Heart left ventricle (tissue), 16 donors: ENCODE data around the gene SLC39A13. TPM values are rescaled to one million over a fixed set of nuclear protein-coding genes. Genes with fewer than 3 reads are reported as not detected.

Experiments used
- ATAC-seq, 4 donors: fragments of 200-7000 bp; cut with Tn5 transposase; one replicate each; pipeline ENCODE4 v1.9.1; 2020 to 2022; ENCODE audit warnings: moderate library complexity in 4 of 4, mild to moderate bottlenecking in 3 of 4, moderate number of reproducible peaks in 1 of 4
- DNase-seq, 5 donors: peaks; one replicate each; pipeline ENCODE4 v3.0.0-alpha.2; 2020
- H3K27ac ChIP-seq, 12 donors: fragments of 200-600 bp; sonication (generic) in 4 of 12; one replicate each; pipeline versions ENCODE4 v1.5.0 to v1.8.0; 2016 to 2022; ENCODE audit warnings: mild to moderate bottlenecking in 2 of 12
- H3K27me3 ChIP-seq, 9 donors: fragments of 200-600 bp; sonication (generic) in 2 of 9; one replicate each; pipeline versions ENCODE4 v1.5.1 to v1.8.0; 2016 to 2022; ENCODE audit warnings: mild to moderate bottlenecking in 3 of 9
- H3K36me3 ChIP-seq, 9 donors: fragments of 200-600 bp; sonication (generic) in 2 of 9; one replicate each; pipeline versions ENCODE4 v1.5.0 to v1.8.0; 2018 to 2022; ENCODE audit warnings: mild to moderate bottlenecking in 2 of 9
- H3K4me1 ChIP-seq, 12 donors: fragments of 200-600 bp; sonication (generic) in 4 of 12; one replicate each; pipeline versions ENCODE4 v1.5.0 to v1.8.0; 2016 to 2022; ENCODE audit warnings: mild to moderate bottlenecking in 3 of 12
- H3K4me3 ChIP-seq, 12 donors: fragments of 200-600 bp; sonication (generic) in 4 of 12; one replicate each; pipeline versions ENCODE4 v1.5.0 to v1.8.0; 2017 to 2022; ENCODE audit warnings: mild to moderate bottlenecking in 9 of 12, moderate library complexity in 4 of 12
- H3K9me3 ChIP-seq, 12 donors: fragments of 200-600 bp; sonication (generic) in 4 of 12; one replicate each; pipeline versions ENCODE4 v1.5.0 to v1.8.0; 2016 to 2022; ENCODE audit warnings: mild to moderate bottlenecking in 1 of 12
- POLR2A ChIP-seq, 2 donors: fragments of 450-650 bp; IDR thresholded peaks; one replicate each; pipeline ENCODE4 v1.6.1; 2017; ENCODE audit warnings: antibody characterized with exemption in 2 of 2, mild to moderate bottlenecking in 2 of 2, moderate library complexity in 2 of 2
- whole genome bisulfite sequencing, 4 donors: extraction: QIAGEN DNeasy Blood & Tissue Kit in 2 of 4; methylation state at CpG; one replicate each; pipeline versions ENCODE4 v1.1.5 to v1.1.7; 2013 to 2018; 5-methylcytosine and 5-hydroxymethylcytosine counted together
- intact Hi-C, 10 donors: fragments of 100-400 bp; cut with DNase I; formaldehyde crosslinking; loops; one replicate each; pipeline versions ENCODE4 v1.11.1 to v1.14.2; 2022
- microRNA-seq, 4 donors: library from miRNA; unstranded; fragments of <30 nt; microRNA quantifications; one replicate each; pipeline versions ENCODE4 to v1.2.0, GENCODE V29; 2017 to 2020
- polyA plus RNA-seq, 2 donors: library from polyadenylated mRNA; stranded (reverse); fragments of 200-250 nt; gene quantifications; one replicate each; pipeline ENCODE4 v1.2.3, GENCODE V29; 2013
- total RNA-seq, 9 donors: library from RNA; depleted of rRNA in 2 of 9; stranded (reverse); fragments of >200 nt in 2 of 9; fragmentation: NEBNext Ultra II Directional in 3 of 9; extraction: Animal tissue kit (Norgen Biotek cat#: 25700) in 3 of 9; gene quantifications; one replicate each; pipeline versions ENCODE4 v1.1.0 to v1.2.4, GENCODE V29; 2016 to 2023
- TF ChIP-seq, protein P1 (sequence below), 12 donors: fragments of 200-600 bp; sonication (generic) in 4 of 12; IDR thresholded peaks; one replicate each; pipeline versions ENCODE4 v1.5.0 to v1.8.0; 2018 to 2022; ENCODE audit warnings: antibody characterized with exemption in 12 of 12, mild to moderate bottlenecking in 5 of 12
- donor health status: ischemic (EF 13 %, LVEDD 7.1; RV severe dilation, severe dysfunction).
- donor health status: healthy with polysubstance abuse.
- donor health status: DM: no; HTN: yes; CAD: no.
- donor health status: DM: no; HTN: no; CAD: no.
- donor health status: ischemic (EF 25% LVEDD 6.9; RV normal size, moderate dysfunction).
- donor health status: ischemic (EF 25% LVEDD 5.7; RV mildly dilated, moderate dysfunction).
- donor health status: healthy.
- donor health status: DM: yes; HTN: yes; CAD: no.
- donor health status: ischemic (EF 35%, LVEDD 5.7; RV mildly dilated, moderate dysfunction).
- donor health status: nonischemic (EF 11% LVEDD 7.7; RV severe dilation, severe dysfunction).
- donor health status: DM: yes; HTN: yes; CAD: no.
- donor health status: PGD.
- donor health status: ischemic (EF 29% LVEDD 5.4; RV normal size, mild dysfunction).
- donor health status: nonischemic (EF 23%, LVEDD 6.1; RV moderate dilation, normal function).

The SLC39A13 gene
- total and polyA plus RNA-seq, 11 donors, result 33.5 to 97.3 (median 48.1) TPM

DNA sequence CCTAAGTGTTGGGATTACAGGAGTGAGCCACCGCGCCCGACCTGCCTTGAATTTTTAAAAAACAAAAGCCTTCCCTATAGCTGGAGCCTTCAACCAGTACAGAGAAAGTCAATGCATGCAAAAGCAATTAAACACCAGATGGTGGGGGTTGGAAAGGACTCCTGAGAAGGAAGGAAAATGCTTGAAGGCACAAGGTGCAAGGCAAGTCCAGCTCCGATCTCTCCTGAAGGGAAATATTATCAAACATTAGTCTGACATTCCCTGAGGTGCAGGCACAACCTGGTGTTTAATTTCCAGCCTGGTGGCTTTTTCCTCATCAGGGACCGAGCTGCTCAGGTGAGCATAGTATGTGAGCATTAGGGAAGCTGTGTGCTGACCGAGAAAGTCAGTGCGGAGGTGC, 53.5 kb downstream of the SLC39A13 start:
- no peaks in the 10 kb centered on the region for H3K27me3 ChIP-seq
- no peak overlapping the region for H3K27ac ChIP-seq
- no peaks in the 10 kb centered on the region for H3K9me3 ChIP-seq
- TF ChIP-seq POLR2A (IDR thresholded peaks at IDR 0.05), result no peak
- TF ChIP-seq, protein P1, sequence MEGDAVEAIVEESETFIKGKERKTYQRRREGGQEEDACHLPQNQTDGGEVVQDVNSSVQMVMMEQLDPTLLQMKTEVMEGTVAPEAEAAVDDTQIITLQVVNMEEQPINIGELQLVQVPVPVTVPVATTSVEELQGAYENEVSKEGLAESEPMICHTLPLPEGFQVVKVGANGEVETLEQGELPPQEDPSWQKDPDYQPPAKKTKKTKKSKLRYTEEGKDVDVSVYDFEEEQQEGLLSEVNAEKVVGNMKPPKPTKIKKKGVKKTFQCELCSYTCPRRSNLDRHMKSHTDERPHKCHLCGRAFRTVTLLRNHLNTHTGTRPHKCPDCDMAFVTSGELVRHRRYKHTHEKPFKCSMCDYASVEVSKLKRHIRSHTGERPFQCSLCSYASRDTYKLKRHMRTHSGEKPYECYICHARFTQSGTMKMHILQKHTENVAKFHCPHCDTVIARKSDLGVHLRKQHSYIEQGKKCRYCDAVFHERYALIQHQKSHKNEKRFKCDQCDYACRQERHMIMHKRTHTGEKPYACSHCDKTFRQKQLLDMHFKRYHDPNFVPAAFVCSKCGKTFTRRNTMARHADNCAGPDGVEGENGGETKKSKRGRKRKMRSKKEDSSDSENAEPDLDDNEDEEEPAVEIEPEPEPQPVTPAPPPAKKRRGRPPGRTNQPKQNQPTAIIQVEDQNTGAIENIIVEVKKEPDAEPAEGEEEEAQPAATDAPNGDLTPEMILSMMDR (IDR thresholded peaks at IDR 0.05), result no peak
- peaks cover 2 to 24% (median 16%) of the 10 kb centered on the region in 12 donors for H3K4me1 ChIP-seq
- intact Hi-C loops, result loop anchor here in 2 of 10 donors (10.0 kb wide), 1 partner anchor 153 kb away; no protein-coding TSS in a partner anchor
- H3K4me3 ChIP-seq, result no peak overlapping the region
- ATAC-seq, result no peak
- DNase-seq, result no peak
- WGBS, 4 donors, result 95 to 99% (median 97%) methylated on average over 7 of the region's 7 CpGs
- H3K36me3 ChIP-seq, result peaks cover 0 to 46% (median 10%) of the 10 kb centered on the region in 9 donors

DNA sequence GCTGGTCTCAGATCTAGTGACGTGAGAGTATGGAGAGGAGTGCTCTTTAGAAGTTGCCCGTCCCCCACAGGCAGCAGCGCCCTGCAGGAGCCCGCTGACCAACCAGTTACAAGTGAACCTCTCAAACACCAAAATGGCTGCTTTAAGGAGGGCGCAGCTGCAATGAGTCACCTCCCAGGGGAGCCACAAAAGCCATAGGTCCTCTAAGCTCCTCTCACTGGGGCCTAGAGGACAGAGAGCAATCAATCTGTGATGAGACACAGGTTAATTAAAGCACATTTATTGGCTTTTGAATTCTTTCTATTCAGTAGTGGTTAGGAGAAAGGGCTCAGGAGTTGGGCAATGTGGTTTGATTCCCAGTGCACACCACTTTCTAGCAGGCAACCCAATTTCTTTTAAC, 56.1 kb downstream of the SLC39A13 start:
- Histone ChIP-seq H3K4me1 (peaks cover 3 to 49% (median 31%) of the 10 kb centered on the region in 12 donors), H3K27me3 (no peaks in the 10 kb centered on the region), H3K4me3 (no peak overlapping the region), H3K9me3 (no peaks in the 10 kb centered on the region), H3K36me3 (peaks cover 0 to 52% (median 28%) of the 10 kb centered on the region in 9 donors), H3K27ac (no peak overlapping the region)
- TF ChIP-seq, protein P1 (IDR thresholded peaks at IDR 0.05), result no peak
- no peak for TF ChIP-seq POLR2A (IDR thresholded peaks at IDR 0.05)
- 91 to 95% (median 92%) methylated on average over 5 of the region's 5 CpGs for WGBS, 4 donors
- no peak for ATAC-seq
- intact Hi-C loops, result loop anchor here in 2 of 10 donors (10.0 kb wide), 1 partner anchor 150 kb away; no protein-coding TSS in a partner anchor
- no peak for DNase-seq

Small RNA genes within 50 kb of the gene (microRNA-seq; reads per million reads assigned to microRNA genes)
- gene MIR4487, result 0 reads per million in 4 donors

Other genes with a start within 250 kb of the SLC39A13 start
- 10 to 100 TPM; 47.5 to 96.1 (median 61.3) TPM for gene ARFGAP2, start 231.7 kb upstream of the SLC39A13 start, total RNA-seq
- gene ARFGAP2, start 231.7 kb upstream of the SLC39A13 start, polyA plus RNA-seq, result 10 to 100 TPM; 49.7 to 79.1 TPM
- gene PACSIN3, start 222.2 kb upstream of the SLC39A13 start, total RNA-seq, result 100 to 1,000 TPM; 127 to 330 (median 211) TPM
- 100 to 1,000 TPM; 123 to 282 TPM for gene PACSIN3, start 222.2 kb upstream of the SLC39A13 start, polyA plus RNA-seq
- 10 to 100 TPM in 4 of 9 donors, 1 to 10 TPM in 5; 8.0 to 28.5 (median 9.7) TPM for gene DDB2, start 193.6 kb upstream of the SLC39A13 start, total RNA-seq
- 10 to 100 TPM in 1 of 2 donors, 1 to 10 TPM in 1; 8.1 to 11.7 TPM for gene DDB2, start 193.6 kb upstream of the SLC39A13 start, polyA plus RNA-seq
- 10 to 100 TPM; 18.0 to 60.4 (median 26.6) TPM for gene ACP2, start 159.8 kb upstream of the SLC39A13 start, total RNA-seq
- gene ACP2, start 159.8 kb upstream of the SLC39A13 start, polyA plus RNA-seq, result 10 to 100 TPM; 25.3 to 44.7 TPM
- gene NR1H3, start 150.6 kb upstream of the SLC39A13 start, total RNA-seq, result 10 to 100 TPM in 5 of 9 donors, 1 to 10 TPM in 4; 3.9 to 38.5 (median 11.9) TPM
- gene NR1H3, start 150.6 kb upstream of the SLC39A13 start, polyA plus RNA-seq, result 10 to 100 TPM; 11.4 to 17.5 TPM
- gene MADD, start 138.5 kb upstream of the SLC39A13 start, total RNA-seq, result 10 to 100 TPM; 30.1 to 60.6 (median 42.0) TPM
- 10 to 100 TPM; 22.6 to 37.5 TPM for gene MADD, start 138.5 kb upstream of the SLC39A13 start, polyA plus RNA-seq
- gene MYBPC3, start 55.9 kb upstream of the SLC39A13 start, total RNA-seq, result 1,000 to 10,000 TPM; 1,340 to 3,074 (median 2,074) TPM
- gene MYBPC3, start 55.9 kb upstream of the SLC39A13 start, polyA plus RNA-seq, result 1,000 to 10,000 TPM in 1 of 2 donors, 100 to 1,000 TPM in 1; 425 to 1,204 TPM
- 10 to 100 TPM in 4 of 9 donors, 1 to 10 TPM in 5; 2.8 to 78.9 (median 8.5) TPM for gene SPI1, start 30.0 kb upstream of the SLC39A13 start, total RNA-seq
- 1 to 10 TPM; 4.3 to 7.7 TPM for gene SPI1, start 30.0 kb upstream of the SLC39A13 start, polyA plus RNA-seq
- 100 to 1,000 TPM; 121 to 215 (median 151) TPM for gene PSMC3, start 17.8 kb downstream of the SLC39A13 start, total RNA-seq
- gene PSMC3, start 17.8 kb downstream of the SLC39A13 start, polyA plus RNA-seq, result 100 to 1,000 TPM; 195 to 258 TPM
- 1 to 10 TPM; 1.4 to 6.5 (median 3.6) TPM for gene RAPSN, start 40.5 kb downstream of the SLC39A13 start, total RNA-seq
- gene RAPSN, start 40.5 kb downstream of the SLC39A13 start, polyA plus RNA-seq, result 1 to 10 TPM in 1 of 2 donors, under 1 TPM in 1; 0.43 to 2.2 TPM
- gene CELF1, start 144.5 kb downstream of the SLC39A13 start, total RNA-seq, result 100 to 1,000 TPM in 2 of 9 donors, 10 to 100 TPM in 7; 63.3 to 111 (median 88.6) TPM
- 10 to 100 TPM; 27.3 to 65.2 TPM for gene CELF1, start 144.5 kb downstream of the SLC39A13 start, polyA plus RNA-seq
- 10 to 100 TPM; 17.4 to 77.4 (median 22.7) TPM for gene PTPMT1, start 157.0 kb downstream of the SLC39A13 start, total RNA-seq
- gene PTPMT1, start 157.0 kb downstream of the SLC39A13 start, polyA plus RNA-seq, result 10 to 100 TPM; 37.2 to 50.8 TPM
- gene KBTBD4, start 170.4 kb downstream of the SLC39A13 start, total RNA-seq, result 10 to 100 TPM; 10.7 to 23.7 (median 15.7) TPM
- 10 to 100 TPM in 1 of 2 donors, 1 to 10 TPM in 1; 5.0 to 12.8 TPM for gene KBTBD4, start 170.4 kb downstream of the SLC39A13 start, polyA plus RNA-seq
- 100 to 1,000 TPM; 134 to 310 (median 236) TPM for gene NDUFS3, start 170.5 kb downstream of the SLC39A13 start, total RNA-seq
- gene NDUFS3, start 170.5 kb downstream of the SLC39A13 start, polyA plus RNA-seq, result 100 to 1,000 TPM; 222 to 478 TPM
- 1 to 10 TPM in 1 of 9 donors, under 1 TPM in 5, not detected in 3; 0.21 to 1.3 (median 0.39) TPM for gene FAM180B, start 178.1 kb downstream of the SLC39A13 start, total RNA-seq
- under 1 TPM in 1 of 2 donors, not detected in 1; 0.15 TPM for gene FAM180B, start 178.1 kb downstream of the SLC39A13 start, polyA plus RNA-seq
- gene C1QTNF4, start 185.8 kb downstream of the SLC39A13 start, total RNA-seq, result 1 to 10 TPM in 2 of 9 donors, under 1 TPM in 6, not detected in 1; 0.23 to 1.5 (median 0.67) TPM
- gene C1QTNF4, start 185.8 kb downstream of the SLC39A13 start, polyA plus RNA-seq, result under 1 TPM; 0.64 to 0.91 TPM
- gene MTCH2, start 234.0 kb downstream of the SLC39A13 start, total RNA-seq, result 100 to 1,000 TPM in 5 of 9 donors, 10 to 100 TPM in 4; 38.2 to 135 (median 102) TPM
- 10 to 100 TPM; 41.2 to 95.9 TPM for gene MTCH2, start 234.0 kb downstream of the SLC39A13 start, polyA plus RNA-seq